Measurements from ENCODE around the gene OSBPL2. TPM values are rescaled to one million over a fixed set of nuclear protein-coding genes. Genes with fewer than 3 reads are reported as not detected.

Gene OSBPL2
- total RNA-seq, 3 donors from 2014 or later (not counting 1 experiment from before 2014, with no cell fraction given): 77.9 to 112 (median 104) TPM

DNA sequence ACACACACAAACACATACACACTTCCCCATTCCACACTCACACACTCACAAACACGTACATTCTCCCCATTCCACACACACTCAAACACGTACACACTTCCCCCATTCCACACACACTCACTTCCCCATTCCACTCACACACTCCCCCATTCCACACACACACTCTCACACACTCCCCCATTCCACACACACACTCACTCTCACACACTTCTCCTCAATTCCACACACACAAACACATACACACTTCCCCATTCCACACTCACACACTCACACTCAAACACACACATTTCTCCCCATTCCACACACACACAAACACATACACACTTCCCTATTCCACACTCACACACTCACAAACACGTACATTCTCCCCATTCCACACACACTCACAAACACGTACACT, 8.7 kb upstream of the OSBPL2 start:
- Mint-ChIP-seq H3K4me1 (no peaks in the 10 kb centered on the region), H3K9me3 (no peaks in the 10 kb centered on the region), H3K36me3 (no peaks in the 10 kb centered on the region), H3K4me3 (no peak overlapping the region), H3K27ac (no peak overlapping the region), H3K27me3 (ENCODE audit: low read depth in 2 of 2) (peaks cover 9% of the 10 kb centered on the region in 2 donors)
- no peak for ATAC-seq
- H3K4me3 ChIP-seq (ENCODE audit: low read length): no peak overlapping the region
- no peak overlapping the region for H3K27ac ChIP-seq (ENCODE audit: low read length)
- WGBS (ENCODE audit: insufficient coverage): 33% methylated on average over 4 of the region's 4 CpGs
- DNase-seq: no peak
- TF ChIP-seq, protein P1, sequence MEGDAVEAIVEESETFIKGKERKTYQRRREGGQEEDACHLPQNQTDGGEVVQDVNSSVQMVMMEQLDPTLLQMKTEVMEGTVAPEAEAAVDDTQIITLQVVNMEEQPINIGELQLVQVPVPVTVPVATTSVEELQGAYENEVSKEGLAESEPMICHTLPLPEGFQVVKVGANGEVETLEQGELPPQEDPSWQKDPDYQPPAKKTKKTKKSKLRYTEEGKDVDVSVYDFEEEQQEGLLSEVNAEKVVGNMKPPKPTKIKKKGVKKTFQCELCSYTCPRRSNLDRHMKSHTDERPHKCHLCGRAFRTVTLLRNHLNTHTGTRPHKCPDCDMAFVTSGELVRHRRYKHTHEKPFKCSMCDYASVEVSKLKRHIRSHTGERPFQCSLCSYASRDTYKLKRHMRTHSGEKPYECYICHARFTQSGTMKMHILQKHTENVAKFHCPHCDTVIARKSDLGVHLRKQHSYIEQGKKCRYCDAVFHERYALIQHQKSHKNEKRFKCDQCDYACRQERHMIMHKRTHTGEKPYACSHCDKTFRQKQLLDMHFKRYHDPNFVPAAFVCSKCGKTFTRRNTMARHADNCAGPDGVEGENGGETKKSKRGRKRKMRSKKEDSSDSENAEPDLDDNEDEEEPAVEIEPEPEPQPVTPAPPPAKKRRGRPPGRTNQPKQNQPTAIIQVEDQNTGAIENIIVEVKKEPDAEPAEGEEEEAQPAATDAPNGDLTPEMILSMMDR (IDR thresholded peaks at IDR 0.05): no peak
- no peaks in the 10 kb centered on the region for H3K36me3 ChIP-seq (ENCODE audit: control insufficient read depth, insufficient read depth, low read length)
- H3K9me3 ChIP-seq (ENCODE audit: control insufficient read depth, insufficient read depth, low read length): no peaks in the 10 kb centered on the region
- H3K4me1 ChIP-seq (ENCODE audit: control insufficient read depth, insufficient read depth, low read length): no peaks in the 10 kb centered on the region
- intact Hi-C loops (cut with micrococcal nuclease): no loop called here
- H3K27me3 ChIP-seq (ENCODE audit: control insufficient read depth, insufficient read depth, low read length): no peaks in the 10 kb centered on the region

DNA sequence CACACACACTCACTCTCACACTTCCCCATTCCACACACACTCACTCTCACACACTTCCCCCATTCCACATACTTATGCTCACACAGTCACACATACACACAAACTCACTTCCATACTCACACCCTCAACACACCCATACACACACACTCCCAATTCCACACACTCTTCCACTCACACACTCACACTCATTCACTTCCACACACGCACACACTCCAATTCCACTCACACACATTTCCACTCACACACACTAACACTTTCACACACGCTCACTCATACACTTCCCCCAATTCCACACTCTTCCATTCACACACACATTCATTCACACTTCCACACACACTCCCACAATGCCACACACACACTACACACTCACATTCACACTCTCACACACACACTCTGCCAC, 8.0 kb upstream of the OSBPL2 start:
- H3K27ac Mint-ChIP-seq: no peak overlapping the region
- H3K27me3 Mint-ChIP-seq (ENCODE audit: low read depth in 2 of 2): peaks cover 3 to 6% of the 10 kb centered on the region in 2 donors
- Histone ChIP-seq H3K4me1 (ENCODE audit: control insufficient read depth, insufficient read depth, low read length) (no peaks in the 10 kb centered on the region), H3K36me3 (ENCODE audit: control insufficient read depth, insufficient read depth, low read length) (no peaks in the 10 kb centered on the region), H3K27me3 (ENCODE audit: control insufficient read depth, insufficient read depth, low read length) (no peaks in the 10 kb centered on the region), H3K27ac (ENCODE audit: low read length) (no peak overlapping the region), H3K4me3 (ENCODE audit: low read length) (no peak overlapping the region), H3K9me3 (ENCODE audit: control insufficient read depth, insufficient read depth, low read length) (no peaks in the 10 kb centered on the region)
- intact Hi-C loops (cut with micrococcal nuclease): no loop called here
- TF ChIP-seq, protein P1 (IDR thresholded peaks at IDR 0.05): no peak
- ATAC-seq (no peak), DNase-seq (no peak)
- H3K9me3 Mint-ChIP-seq: no peaks in the 10 kb centered on the region
- no peaks in the 10 kb centered on the region for H3K4me1 Mint-ChIP-seq
- no peak overlapping the region for H3K4me3 Mint-ChIP-seq
- H3K36me3 Mint-ChIP-seq: no peaks in the 10 kb centered on the region
- WGBS (ENCODE audit: insufficient coverage): 95% methylated on average over 2 of the region's 2 CpGs

DNA sequence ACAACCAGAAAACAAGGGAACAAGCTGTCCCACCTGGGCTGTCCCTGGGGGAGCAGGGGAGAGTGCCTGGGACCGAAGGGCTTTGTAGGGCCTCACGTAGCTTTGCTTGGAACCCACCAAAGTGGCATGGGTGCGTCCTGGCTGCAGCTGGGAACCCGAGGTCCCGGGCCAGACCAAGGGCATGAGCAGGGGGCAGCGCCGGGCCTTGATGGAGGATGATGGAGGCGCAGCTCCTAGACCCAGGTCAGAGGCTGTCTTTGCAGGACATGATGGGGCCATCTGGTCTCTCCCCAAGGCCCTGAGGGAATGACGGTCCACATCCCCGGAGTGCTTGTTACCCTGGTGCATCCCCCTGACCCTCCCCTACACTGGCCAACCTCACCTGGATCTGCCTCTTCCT, 7.6 kb upstream of the OSBPL2 start:
- H3K4me3 Mint-ChIP-seq: no peak overlapping the region
- H3K27me3 Mint-ChIP-seq (ENCODE audit: low read depth in 2 of 2): peaks cover 0 to 4% of the 10 kb centered on the region in 2 donors
- H3K36me3 Mint-ChIP-seq: no peaks in the 10 kb centered on the region
- Histone ChIP-seq H3K4me1 (ENCODE audit: control insufficient read depth, insufficient read depth, low read length) (no peaks in the 10 kb centered on the region), H3K27ac (ENCODE audit: low read length) (no peak overlapping the region), H3K9me3 (ENCODE audit: control insufficient read depth, insufficient read depth, low read length) (no peaks in the 10 kb centered on the region), H3K36me3 (ENCODE audit: control insufficient read depth, insufficient read depth, low read length) (no peaks in the 10 kb centered on the region), H3K4me3 (ENCODE audit: low read length) (no peak overlapping the region), H3K27me3 (ENCODE audit: control insufficient read depth, insufficient read depth, low read length) (no peaks in the 10 kb centered on the region)
- 95% methylated on average over 10 of the region's 10 CpGs for WGBS (ENCODE audit: insufficient coverage)
- TF ChIP-seq, protein P1 (IDR thresholded peaks at IDR 0.05): no peak
- no peaks in the 10 kb centered on the region for H3K4me1 Mint-ChIP-seq
- ATAC-seq (no peak), DNase-seq (no peak)
- H3K27ac Mint-ChIP-seq: no peak overlapping the region
- intact Hi-C loops (cut with micrococcal nuclease): no loop called here
- H3K9me3 Mint-ChIP-seq: no peaks in the 10 kb centered on the region

DNA sequence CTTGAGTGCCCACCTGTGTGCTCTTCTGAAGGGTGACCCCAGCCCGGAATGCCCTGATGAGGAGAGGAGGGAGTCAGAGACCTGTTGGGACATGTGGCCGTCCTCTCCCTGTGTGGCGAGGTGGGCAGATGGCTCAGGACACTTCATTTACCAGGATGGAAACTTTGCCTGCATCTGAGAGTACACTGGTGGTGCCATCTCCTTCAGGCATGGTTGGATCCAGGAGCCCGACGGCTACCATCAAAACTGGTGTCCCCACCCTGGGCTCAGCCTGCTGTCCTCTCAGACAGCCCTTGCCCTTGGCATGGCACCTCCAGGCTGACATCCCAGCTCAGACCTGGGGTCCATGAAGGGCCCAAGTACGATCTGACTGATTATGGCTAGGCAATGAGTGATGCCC, 7.0 kb upstream of the OSBPL2 start:
- no peak for ATAC-seq
- Histone ChIP-seq H3K27me3 (ENCODE audit: control insufficient read depth, insufficient read depth, low read length) (no peaks in the 10 kb centered on the region), H3K9me3 (ENCODE audit: control insufficient read depth, insufficient read depth, low read length) (no peaks in the 10 kb centered on the region), H3K4me3 (ENCODE audit: low read length) (no peak overlapping the region), H3K4me1 (ENCODE audit: control insufficient read depth, insufficient read depth, low read length) (no peaks in the 10 kb centered on the region), H3K27ac (ENCODE audit: low read length) (no peak overlapping the region), H3K36me3 (ENCODE audit: control insufficient read depth, insufficient read depth, low read length) (no peaks in the 10 kb centered on the region)
- Mint-ChIP-seq H3K27ac (no peak overlapping the region), H3K4me1 (no peaks in the 10 kb centered on the region), H3K36me3 (no peaks in the 10 kb centered on the region), H3K4me3 (no peak overlapping the region), H3K9me3 (no peaks in the 10 kb centered on the region), H3K27me3 (ENCODE audit: low read depth in 2 of 2) (peaks cover 0 to 4% of the 10 kb centered on the region in 2 donors)
- intact Hi-C loops (cut with micrococcal nuclease): no loop called here
- no peak for DNase-seq
- WGBS (ENCODE audit: insufficient coverage): 84% methylated on average over 6 of the region's 6 CpGs
- TF ChIP-seq, protein P1 (IDR thresholded peaks at IDR 0.05): no peak
